ENCODE measurements around the gene SH3RF3. TPM values are rescaled to one million over a fixed set of nuclear protein-coding genes. Genes with fewer than 3 reads are reported as not detected.

SH3RF3 gene
- total and polyA plus RNA-seq, 2 of the 13 experiments (the other 11 are each of a cell fraction or from before 2014, with no cell fraction given) = 0.04 TPM; not detected in 1

DNA sequence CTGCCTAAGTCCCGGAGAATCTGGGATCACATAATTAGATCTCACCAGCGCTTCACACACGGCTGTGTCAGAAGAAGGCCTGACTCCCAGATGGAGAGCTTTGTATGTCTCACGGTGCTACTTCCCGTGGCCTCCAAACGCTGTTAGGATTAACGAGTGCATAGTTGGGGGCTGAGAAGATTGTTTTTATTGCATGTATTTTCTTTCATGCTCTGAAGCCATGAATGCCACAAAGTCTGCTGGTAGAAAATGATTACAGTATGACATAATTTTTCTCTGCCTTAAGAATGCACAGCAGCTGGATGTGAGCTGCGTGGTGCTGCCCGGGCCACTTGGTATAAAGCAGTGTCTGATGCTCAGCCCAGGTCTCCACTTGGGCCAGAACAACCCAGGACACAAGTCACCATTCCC lies 318.3 kb downstream of the SH3RF3 start:
- peaks cover 19% of the 10 kb centered on the region for H3K9me3 ChIP-seq (ENCODE audit: low read length)
- in situ Hi-C loops (cut with HindIII; ENCODE audit: extremely low pct_ligation_motif_present, low pct_unique_long_range_greater_than_20kb) (no loop called here), intact Hi-C loops (cut with micrococcal nuclease; ENCODE audit: unreplicated experiment) (no loop called here)
- FAIRE-seq = no peak
- H3K79me2 ChIP-seq (ENCODE audit: insufficient read depth, low read length) = no peaks in the 10 kb centered on the region
- no peak overlapping the region for H3K4me3 ChIP-seq (replicated peaks in 1 of 3; ENCODE audit: insufficient read depth in 1 of 3, low read depth in 2 of 3, low read length in 3 of 3)
- CTCF ChIA-PET (ENCODE audit: low intra/inter-chr PET ratio, low total read pairs) = no interaction called here
- no peak overlapping the region for H3K4me2 ChIP-seq (ENCODE audit: low read depth, low read length)
- no peaks in the 10 kb centered on the region for H4K20me1 ChIP-seq (ENCODE audit: insufficient read depth, low read length)
- BruUV-seq (replicated peaks) = no TSS peak
- POLR2A ChIA-PET = no interaction called here
- H3K36me3 ChIP-seq (replicated peaks in 1 of 2; ENCODE audit: control insufficient read depth in 1 of 2, insufficient read depth in 2 of 2, low read length in 2 of 2) = no peaks in the 10 kb centered on the region
- no peak overlapping the region for H3K27ac ChIP-seq (ENCODE audit: extremely low read length, insufficient read depth, low read length)
- H2AFZ ChIP-seq (ENCODE audit: low read length) = no peak overlapping the region
- H3K4me1 ChIP-seq (ENCODE audit: insufficient read depth, low read length) = no peaks in the 10 kb centered on the region
- H3K27me3 ChIP-seq (ENCODE audit: control insufficient read depth in 1 of 2, insufficient read depth in 2 of 2, low read length in 2 of 2) = peaks cover 0 to 2% of the 10 kb centered on the region in 2 experiments; a peak in 2 of 5 replicates
- ATAC-seq = no peak
- no peak overlapping the region for H3K9ac ChIP-seq (ENCODE audit: insufficient read depth, low read depth, low read length)
- WGBS (ENCODE audit: low lambda C conversion rate) = 73% methylated on average over 9 of the region's 9 CpGs
- no peak for DNase-seq (ENCODE audit: low spot score)
- TF ChIP-seq ZNF235 (CRISPR knock-in tag; IDR thresholded peaks at IDR 0.05; ENCODE audit: borderline replicate concordance) (no peak), NPAS2 (CRISPR knock-in tag; IDR thresholded peaks at IDR 0.05; ENCODE audit: borderline replicate concordance) (no peak), FOXK2 (IDR thresholded peaks at IDR 0.05) (no peak), ZNF564 (CRISPR knock-in tag; IDR thresholded peaks at IDR 0.05) (no peak), TEAD3 (CRISPR knock-in tag; optimal IDR thresholded peaks at IDR 0.05; ENCODE audit: borderline replicate concordance) (no peak), KDM1A (CRISPR knock-in tag; IDR thresholded peaks at IDR 0.05) (no peak), NR2F2 (IDR thresholded peaks at IDR 0.05; ENCODE audit: borderline replicate concordance, low read depth) (no peak), MIER3 (CRISPR knock-in tag; IDR thresholded peaks at IDR 0.05; ENCODE audit: borderline replicate concordance) (no peak)
- TF ChIP-seq, protein P1, sequence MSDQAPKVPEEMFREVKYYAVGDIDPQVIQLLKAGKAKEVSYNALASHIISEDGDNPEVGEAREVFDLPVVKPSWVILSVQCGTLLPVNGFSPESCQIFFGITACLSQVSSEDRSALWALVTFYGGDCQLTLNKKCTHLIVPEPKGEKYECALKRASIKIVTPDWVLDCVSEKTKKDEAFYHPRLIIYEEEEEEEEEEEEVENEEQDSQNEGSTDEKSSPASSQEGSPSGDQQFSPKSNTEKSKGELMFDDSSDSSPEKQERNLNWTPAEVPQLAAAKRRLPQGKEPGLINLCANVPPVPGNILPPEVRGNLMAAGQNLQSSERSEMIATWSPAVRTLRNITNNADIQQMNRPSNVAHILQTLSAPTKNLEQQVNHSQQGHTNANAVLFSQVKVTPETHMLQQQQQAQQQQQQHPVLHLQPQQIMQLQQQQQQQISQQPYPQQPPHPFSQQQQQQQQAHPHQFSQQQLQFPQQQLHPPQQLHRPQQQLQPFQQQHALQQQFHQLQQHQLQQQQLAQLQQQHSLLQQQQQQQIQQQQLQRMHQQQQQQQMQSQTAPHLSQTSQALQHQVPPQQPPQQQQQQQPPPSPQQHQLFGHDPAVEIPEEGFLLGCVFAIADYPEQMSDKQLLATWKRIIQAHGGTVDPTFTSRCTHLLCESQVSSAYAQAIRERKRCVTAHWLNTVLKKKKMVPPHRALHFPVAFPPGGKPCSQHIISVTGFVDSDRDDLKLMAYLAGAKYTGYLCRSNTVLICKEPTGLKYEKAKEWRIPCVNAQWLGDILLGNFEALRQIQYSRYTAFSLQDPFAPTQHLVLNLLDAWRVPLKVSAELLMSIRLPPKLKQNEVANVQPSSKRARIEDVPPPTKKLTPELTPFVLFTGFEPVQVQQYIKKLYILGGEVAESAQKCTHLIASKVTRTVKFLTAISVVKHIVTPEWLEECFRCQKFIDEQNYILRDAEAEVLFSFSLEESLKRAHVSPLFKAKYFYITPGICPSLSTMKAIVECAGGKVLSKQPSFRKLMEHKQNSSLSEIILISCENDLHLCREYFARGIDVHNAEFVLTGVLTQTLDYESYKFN (CRISPR knock-in tag; conservative IDR thresholded peaks at IDR 0.05) = no peak
- TF ChIP-seq, protein P2, sequence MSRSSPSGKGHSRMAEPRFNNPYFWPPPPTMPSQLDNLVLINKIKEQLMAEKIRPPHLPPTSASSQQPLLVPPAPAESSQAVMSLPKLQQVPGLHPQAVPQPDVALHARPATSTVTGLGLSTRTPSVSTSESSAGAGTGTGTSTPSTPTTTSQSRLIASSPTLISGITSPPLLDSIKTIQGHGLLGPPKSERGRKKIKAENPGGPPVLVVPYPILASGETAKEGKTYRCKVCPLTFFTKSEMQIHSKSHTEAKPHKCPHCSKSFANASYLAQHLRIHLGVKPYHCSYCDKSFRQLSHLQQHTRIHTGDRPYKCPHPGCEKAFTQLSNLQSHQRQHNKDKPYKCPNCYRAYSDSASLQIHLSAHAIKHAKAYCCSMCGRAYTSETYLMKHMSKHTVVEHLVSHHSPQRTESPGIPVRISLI (CRISPR knock-in tag; IDR thresholded peaks at IDR 0.05; ENCODE audit: borderline replicate concordance) = no peak
